Parathyroid adenoma (tissue), 2 donors: Measurements from ENCODE around the gene SYPL1.

Source experiments
- H2AFZ ChIP-seq: fragments of 300-600 bp; sonication (generic); one replicate; pipeline ENCODE4 v1.7.0; 2017; ENCODE audit warnings: antibody characterized with exemption, mild to moderate bottlenecking
- H3K27ac ChIP-seq: fragments of 300-600 bp; sonication (generic); one replicate; pipeline ENCODE4 v1.7.0; 2017
- H3K27me3 ChIP-seq: fragments of 300-600 bp; sonication (generic); one replicate; pipeline ENCODE4 v1.7.0; 2017; ENCODE audit warnings: low read length; ENCODE audit not compliant: control insufficient read depth, insufficient read depth
- H3K36me3 ChIP-seq: fragments of 300-600 bp; sonication (generic); one replicate; pipeline ENCODE4 v1.7.0; 2017; ENCODE audit warnings: low read length; ENCODE audit not compliant: control insufficient read depth, insufficient read depth
- H3K4me1 ChIP-seq: fragments of 300-600 bp; sonication (generic); one replicate; pipeline ENCODE4 v1.7.0; 2017; ENCODE audit warnings: control low read depth
- H3K4me2 ChIP-seq: fragments of 300-600 bp; sonication (generic); one replicate; pipeline ENCODE4 v1.7.0; 2017; ENCODE audit warnings: low read length
- H3K4me3 ChIP-seq: fragments of 300-600 bp; sonication (generic); one replicate; pipeline ENCODE4 v1.7.0; 2017; ENCODE audit warnings: low read depth, low read length
- H3K79me2 ChIP-seq: fragments of 300-600 bp; sonication (generic); one replicate; pipeline ENCODE4 v1.7.0; 2017; ENCODE audit warnings: control low read depth
- H3K9ac ChIP-seq: fragments of 300-600 bp; sonication (generic); one replicate; pipeline ENCODE4 v1.7.0; 2017; ENCODE audit warnings: mild to moderate bottlenecking
- H3K9me3 ChIP-seq: fragments of 300-600 bp; sonication (generic); one replicate; pipeline ENCODE4 v1.7.0; 2017; ENCODE audit warnings: low read length; ENCODE audit not compliant: control insufficient read depth
- CTCF ChIP-seq: fragments of 300-600 bp; sonication (generic); IDR thresholded peaks from one replicate; pipeline ENCODE4 v1.7.0; 2017; ENCODE audit warnings: antibody characterized with exemption, mild to moderate bottlenecking
- donor health status: primary hyperparathyroidism.

SYPL1 gene

DNA sequence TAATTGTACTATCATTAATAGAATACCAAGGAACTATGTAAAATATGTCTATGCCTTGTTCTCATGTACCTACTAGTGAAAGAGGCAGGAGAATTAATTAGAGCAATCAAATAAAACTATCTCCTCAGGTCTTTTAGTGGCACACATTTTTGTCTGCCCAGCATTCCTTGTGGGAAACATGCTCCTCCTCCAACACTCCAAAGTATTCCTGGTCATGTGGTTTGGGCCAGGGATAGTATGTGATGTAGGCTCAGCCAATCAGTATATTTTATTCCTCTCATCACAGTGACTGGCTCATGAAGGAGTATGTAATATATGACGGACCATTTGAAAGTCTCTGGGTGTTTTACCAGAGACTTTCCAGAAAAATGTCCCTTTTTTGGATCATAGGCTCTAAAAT lies 16.7 kb upstream of the SYPL1 start:
- H3K4me1 ChIP-seq = no peaks in the 10 kb centered on the region
- no peaks in the 10 kb centered on the region for H3K36me3 ChIP-seq
- no peak overlapping the region for H3K27ac ChIP-seq
- no peaks in the 10 kb centered on the region for H3K27me3 ChIP-seq
- H3K4me3 ChIP-seq = no peak overlapping the region
- H2AFZ ChIP-seq = no peak overlapping the region
- no peaks in the 10 kb centered on the region for H3K9me3 ChIP-seq
- H3K4me2 ChIP-seq = no peak overlapping the region
- H3K9ac ChIP-seq = no peak overlapping the region
- TF ChIP-seq CTCF = no peak
- no peaks in the 10 kb centered on the region for H3K79me2 ChIP-seq

- no peak overlapping the region for H3K4me3 ChIP-seq
- H3K27me3 ChIP-seq = no peaks in the 10 kb centered on the region
- no peak overlapping the region for H2AFZ ChIP-seq
- no peak overlapping the region for H3K9ac ChIP-seq
- no peak for TF ChIP-seq CTCF
- no peaks in the 10 kb centered on the region for H3K36me3 ChIP-seq
- H3K4me2 ChIP-seq = no peak overlapping the region
- no peaks in the 10 kb centered on the region for H3K4me1 ChIP-seq
- H3K9me3 ChIP-seq = no peaks in the 10 kb centered on the region
- H3K27ac ChIP-seq = no peak overlapping the region
- H3K79me2 ChIP-seq = no peaks in the 10 kb centered on the region
Measured at GRCh38 chr7:106127984-106128780, 16.1 kb upstream of the SYPL1 start.

GRCh38 chr7:106126170-106126938 lies 14.2 kb upstream of the SYPL1 start:
- Histone ChIP-seq H3K4me3 (no peak overlapping the region), H3K79me2 (no peaks in the 10 kb centered on the region), H3K36me3 (no peaks in the 10 kb centered on the region), H2AFZ (no peak overlapping the region), H3K27ac (no peak overlapping the region), H3K9me3 (no peaks in the 10 kb centered on the region), H3K4me2 (no peak overlapping the region), H3K9ac (no peak overlapping the region), H3K4me1 (no peaks in the 10 kb centered on the region), H3K27me3 (no peaks in the 10 kb centered on the region)
- no peak for TF ChIP-seq CTCF

GRCh38 chr7:106125417-106125816 lies 13.3 kb upstream of the SYPL1 start:
- H2AFZ ChIP-seq = no peak overlapping the region
- no peak for TF ChIP-seq CTCF
- no peaks in the 10 kb centered on the region for H3K4me1 ChIP-seq
- no peak overlapping the region for H3K9ac ChIP-seq
- no peaks in the 10 kb centered on the region for H3K27me3 ChIP-seq
- no peak overlapping the region for H3K4me2 ChIP-seq
- H3K4me3 ChIP-seq = no peak overlapping the region
- no peaks in the 10 kb centered on the region for H3K36me3 ChIP-seq
- H3K27ac ChIP-seq = no peak overlapping the region
- no peaks in the 10 kb centered on the region for H3K9me3 ChIP-seq
- H3K79me2 ChIP-seq = no peaks in the 10 kb centered on the region
